Measurements from ENCODE around the gene TOMM34. TPM values are rescaled to one million over a fixed set of nuclear protein-coding genes. Genes with fewer than 3 reads are reported as not detected.

TOMM34 gene
- polyA plus RNA-seq, 3 donors from 2014 or later, result 13.4 to 30.0 (median 24.8) TPM

DNA sequence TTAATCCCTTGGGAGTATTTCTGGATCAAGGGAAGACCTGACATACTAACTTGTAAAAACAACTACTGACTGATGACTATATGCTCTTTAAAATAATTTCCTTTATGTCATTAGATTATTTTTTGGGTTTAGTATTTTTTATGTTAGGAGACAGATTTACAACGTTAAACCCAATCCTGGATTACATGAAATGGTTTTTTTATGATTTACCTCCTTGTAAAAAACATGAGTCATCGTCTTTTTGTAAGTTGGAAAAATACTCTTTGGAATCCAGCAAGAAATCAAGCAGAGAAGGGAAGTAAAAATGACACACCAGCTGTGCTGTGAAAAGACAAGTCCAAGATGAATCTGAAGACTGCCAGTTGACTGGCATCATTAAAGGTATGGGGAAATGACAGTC is 12.9 kb upstream of the TOMM34 start:
- Mint-ChIP-seq H3K4me3 (peak overlapping the region in 2 of 5 donors; percentile 25 to 45), H3K27ac (peak overlapping the region; percentile 73 to 96 (median 82)), H3K9me3 (no peaks in the 10 kb centered on the region), H3K4me1 (peaks cover 74 to 100% of the 10 kb centered on the region in 2 donors), H3K36me3 (peaks cover 32 to 46% (median 35%) of the 10 kb centered on the region in 3 donors), H3K27me3 (ENCODE audit: low read depth in 3 of 3) (peaks cover 0 to 2% (median 0%) of the 10 kb centered on the region in 3 donors)
- no peak for DNase-seq

DNA sequence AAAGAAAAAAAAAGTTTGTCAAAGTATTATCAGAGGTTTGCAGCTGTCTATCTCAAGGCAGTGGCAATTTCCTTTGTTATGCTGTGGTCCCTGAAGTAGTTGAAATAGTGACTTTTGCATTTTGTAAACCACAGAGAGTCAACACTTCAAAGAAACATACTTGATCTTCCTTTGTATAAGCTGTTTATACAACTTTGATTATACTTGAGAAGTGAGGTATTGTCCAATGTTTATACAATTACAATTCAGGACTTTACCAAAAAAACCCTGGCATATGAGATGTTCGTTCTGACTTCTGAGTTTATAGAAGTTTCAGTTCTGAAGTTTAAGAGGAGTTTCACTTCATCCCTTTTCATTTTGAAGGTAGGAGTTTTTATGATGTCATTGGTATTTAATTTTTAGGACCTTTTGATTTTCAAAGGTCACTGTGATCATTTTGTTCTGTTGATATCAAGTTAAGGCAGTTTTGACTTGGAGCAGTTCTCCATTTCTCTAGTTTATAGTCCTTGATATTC is 10.1 kb upstream of the TOMM34 start:
- H3K4me1 Mint-ChIP-seq, result peaks cover 70 to 92% of the 10 kb centered on the region in 2 donors
- no peaks in the 10 kb centered on the region for H3K9me3 Mint-ChIP-seq
- peak overlapping the region; percentile 79 to 99 (median 96) for H3K4me3 Mint-ChIP-seq
- peak; percentile 57 to 68 (median 58) for DNase-seq
- peaks cover 13 to 23% (median 14%) of the 10 kb centered on the region in 3 donors for H3K27me3 Mint-ChIP-seq (ENCODE audit: low read depth in 3 of 3)
- peaks cover 22 to 33% (median 26%) of the 10 kb centered on the region in 3 donors for H3K36me3 Mint-ChIP-seq
- peak overlapping the region; percentile 94 to 98 (median 96) for H3K27ac Mint-ChIP-seq

DNA sequence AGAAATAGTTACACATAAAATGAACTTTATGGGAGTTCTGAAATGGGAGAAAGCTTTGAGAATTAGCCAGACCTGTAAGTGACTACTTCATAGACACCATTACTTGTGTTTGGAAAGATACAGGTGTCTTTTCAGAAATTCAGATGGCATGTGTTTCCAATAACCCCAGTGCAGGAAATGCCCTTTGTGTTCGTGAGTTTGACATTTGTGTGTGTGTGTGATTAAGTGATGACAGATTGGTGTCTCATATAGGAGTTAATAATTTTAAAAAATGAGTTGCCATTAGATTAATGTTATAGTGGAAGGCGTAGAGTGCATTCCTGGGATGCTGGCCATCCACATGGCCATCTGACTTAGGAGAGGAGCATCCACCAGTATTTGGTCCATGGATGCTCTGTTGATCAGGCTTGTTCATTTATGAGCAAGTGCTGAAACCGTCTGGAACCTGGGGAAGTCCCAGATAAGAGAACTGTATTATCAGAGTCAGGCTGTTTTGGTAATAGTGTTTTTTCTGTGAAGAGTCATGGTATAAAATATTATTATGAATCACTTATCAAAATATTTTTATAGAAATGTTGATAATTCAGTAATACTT is 9.2 kb upstream of the TOMM34 start:
- no peaks in the 10 kb centered on the region for H3K9me3 Mint-ChIP-seq
- peak overlapping the region; percentile 94 to 98 (median 96) for H3K27ac Mint-ChIP-seq
- peaks cover 15 to 24% (median 18%) of the 10 kb centered on the region in 3 donors for H3K36me3 Mint-ChIP-seq
- H3K4me1 Mint-ChIP-seq, result peaks cover 67 to 86% of the 10 kb centered on the region in 2 donors
- DNase-seq, result no peak
- peak overlapping the region; percentile 93 to 99 (median 96) for H3K4me3 Mint-ChIP-seq
- peaks cover 13 to 23% (median 14%) of the 10 kb centered on the region in 3 donors for H3K27me3 Mint-ChIP-seq (ENCODE audit: low read depth in 3 of 3)

DNA sequence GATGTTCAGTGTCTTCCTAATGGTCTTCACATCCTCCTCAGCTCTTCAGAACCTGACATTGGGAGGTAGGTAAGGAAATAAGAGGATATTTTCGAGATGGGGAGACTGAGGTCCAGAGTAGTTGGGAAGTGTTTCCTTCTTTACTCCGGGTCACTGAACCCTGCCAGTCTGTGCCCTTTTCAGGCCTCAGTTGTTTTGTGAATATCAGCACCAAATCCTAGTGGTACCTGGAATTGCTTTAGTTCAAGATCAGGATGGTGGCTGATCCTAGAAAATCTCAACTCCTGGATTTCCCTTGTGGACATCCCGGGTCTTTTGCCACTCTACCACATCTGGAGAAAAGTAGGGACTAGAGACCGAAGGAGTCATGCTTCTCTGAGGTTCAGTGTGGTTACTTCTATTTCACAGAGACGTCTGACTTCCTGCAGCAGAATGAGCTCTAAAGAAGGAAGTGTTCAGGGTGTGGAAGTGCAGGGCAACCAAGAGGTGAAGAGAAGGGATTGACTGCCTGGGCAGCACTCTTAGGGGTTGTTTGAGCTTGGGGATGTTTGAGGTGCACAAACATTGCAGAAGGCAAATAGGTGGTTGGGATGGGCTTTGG is 7.1 kb upstream of the TOMM34 start:
- H3K4me3 Mint-ChIP-seq, result peak overlapping the region; percentile 93 to 99 (median 96)
- peak overlapping the region; percentile 94 to 98 (median 96) for H3K27ac Mint-ChIP-seq
- no peaks in the 10 kb centered on the region for H3K9me3 Mint-ChIP-seq
- DNase-seq, result peak; percentile 62 to 64 (median 63)
- peaks cover 55 to 65% of the 10 kb centered on the region in 2 donors for H3K4me1 Mint-ChIP-seq
- H3K36me3 Mint-ChIP-seq, result peaks cover 5 to 8% (median 6%) of the 10 kb centered on the region in 3 donors
- H3K27me3 Mint-ChIP-seq (ENCODE audit: low read depth in 3 of 3), result peaks cover 13 to 23% (median 14%) of the 10 kb centered on the region in 3 donors

DNA sequence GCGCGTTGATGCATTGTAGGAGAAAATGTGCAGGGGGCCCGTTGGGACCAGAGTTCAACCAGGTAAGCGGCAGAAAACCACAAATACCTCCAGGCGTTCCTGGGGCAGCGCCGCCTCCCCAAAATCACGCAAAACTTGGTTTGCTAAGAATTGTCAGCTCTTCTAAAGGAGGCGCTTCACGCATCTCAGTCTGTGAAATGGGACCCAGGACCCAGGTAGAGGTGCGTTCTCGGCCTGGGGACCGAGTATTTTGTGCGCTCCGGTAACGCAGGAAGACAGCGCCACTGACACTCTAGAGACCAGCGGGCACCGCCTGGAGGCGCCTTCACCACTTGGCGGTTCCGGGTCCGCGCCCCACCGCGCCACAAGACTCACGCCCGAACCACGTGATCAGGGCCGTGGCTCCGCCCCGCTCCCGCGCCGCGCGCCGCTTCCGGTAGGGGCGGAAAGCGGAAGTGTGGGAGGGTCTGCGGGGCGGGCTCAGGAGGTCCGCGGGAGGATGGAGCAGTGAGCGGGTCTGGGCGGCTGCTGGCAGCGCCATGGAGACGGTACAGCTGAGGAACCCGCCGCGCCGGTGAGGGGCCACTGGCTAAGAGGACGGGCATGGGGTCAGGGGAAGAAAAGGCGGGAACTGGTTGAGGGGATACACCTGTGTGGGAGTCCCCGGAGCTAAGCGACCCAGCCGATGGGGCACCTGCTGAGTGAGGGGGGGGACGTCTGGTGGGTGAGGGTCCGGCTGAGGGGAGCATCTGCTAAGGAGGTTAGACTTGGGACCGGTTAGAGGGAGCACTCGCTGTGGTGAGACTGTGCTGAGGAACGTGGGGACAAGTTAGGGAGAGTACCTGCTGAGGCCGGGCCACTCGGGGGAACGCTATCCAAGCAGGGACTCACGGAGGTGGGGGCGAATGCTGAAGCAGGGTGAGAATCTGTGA is 6.1 kb upstream of the TOMM34 start, which contains the start of gene STK4:
Gene STK4 (plus strand): TSS at position 483 of the 932 bp plus-strand sequence. CDS start 57 bp downstream, at position 540.
- peaks cover 13 to 23% (median 14%) of the 10 kb centered on the region in 3 donors for H3K27me3 Mint-ChIP-seq (ENCODE audit: low read depth in 3 of 3)
- H3K36me3 Mint-ChIP-seq, result peaks cover 5 to 8% (median 6%) of the 10 kb centered on the region in 3 donors
- H3K9me3 Mint-ChIP-seq, result no peaks in the 10 kb centered on the region
- peaks cover 47 to 55% of the 10 kb centered on the region in 2 donors for H3K4me1 Mint-ChIP-seq
- H3K4me3 Mint-ChIP-seq, result peak within 1 kb of the TSS; percentile 93 to 99 (median 96)
- peak; percentile 96 for DNase-seq
- H3K27ac Mint-ChIP-seq, result peak within 1 kb of the TSS; percentile 94 to 98 (median 96)

DNA sequence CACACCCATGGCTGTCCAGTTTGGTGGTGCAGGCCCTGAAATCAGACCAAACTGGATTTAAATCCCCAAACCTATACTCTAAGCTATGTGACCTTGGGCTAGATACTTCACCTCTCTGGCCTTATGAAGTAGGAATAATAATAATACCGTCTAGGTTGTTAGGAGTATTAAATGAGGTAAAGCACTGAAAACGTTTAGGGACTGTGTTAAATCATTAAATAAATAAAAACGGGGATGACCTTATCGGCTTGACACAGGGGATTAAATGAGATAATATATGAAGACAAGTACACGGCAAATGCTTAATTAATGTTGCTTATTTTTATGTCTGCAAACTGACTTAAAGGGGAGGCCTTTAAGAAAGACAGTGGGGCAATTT is 5.4 kb upstream of the TOMM34 start:
- Mint-ChIP-seq H3K9me3 (no peaks in the 10 kb centered on the region), H3K36me3 (peaks cover 5 to 8% (median 6%) of the 10 kb centered on the region in 3 donors), H3K27ac (peak overlapping the region; percentile 94 to 98 (median 96)), H3K4me3 (peak overlapping the region; percentile 93 to 99 (median 96)), H3K27me3 (ENCODE audit: low read depth in 3 of 3) (peaks cover 13 to 23% (median 13%) of the 10 kb centered on the region in 3 donors), H3K4me1 (peaks cover 43 to 53% of the 10 kb centered on the region in 2 donors)
- no peak for DNase-seq

DNA sequence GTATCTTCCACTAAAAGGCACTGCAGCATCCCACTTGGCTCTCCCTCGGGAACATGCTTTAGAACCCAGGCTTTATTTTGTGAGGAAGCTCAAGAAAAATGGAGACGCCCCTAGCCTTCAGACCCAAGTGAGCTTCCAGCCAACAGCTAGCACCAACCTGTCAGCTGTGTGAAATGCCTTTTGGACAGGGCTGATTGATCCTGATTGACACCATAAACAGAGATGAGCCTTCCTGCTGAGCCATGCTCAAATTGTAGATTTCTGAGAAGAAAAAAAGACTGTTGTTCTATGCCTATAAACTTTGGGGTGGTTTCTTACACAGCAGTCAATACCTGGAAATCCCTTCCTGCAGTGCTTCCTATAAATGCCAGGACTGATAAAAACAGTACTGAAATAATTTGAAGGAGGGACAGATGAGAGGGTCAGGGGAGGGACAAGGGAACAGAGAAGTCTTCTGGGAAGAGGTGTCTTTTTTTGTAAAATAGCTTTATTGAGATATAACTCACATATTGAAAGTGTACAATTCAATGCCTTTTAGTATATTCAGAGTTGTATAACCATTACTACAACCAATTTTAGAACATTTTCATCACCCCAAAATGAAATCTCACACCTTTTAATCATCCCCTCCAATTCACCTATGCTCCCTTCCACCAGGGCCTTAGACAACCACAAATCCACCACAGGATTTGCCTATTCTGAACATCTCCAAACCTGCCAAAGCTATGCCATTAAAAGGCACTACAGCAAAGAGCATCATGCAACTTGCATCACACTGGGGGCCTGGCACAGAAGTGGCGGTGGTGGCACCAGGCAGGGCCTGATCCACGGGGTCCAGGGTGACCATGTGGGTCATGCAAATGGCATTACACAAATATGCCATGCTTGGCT is 3.4 kb upstream of the TOMM34 start:
- no peaks in the 10 kb centered on the region for H3K9me3 Mint-ChIP-seq
- DNase-seq, result no peak
- H3K4me1 Mint-ChIP-seq, result peaks cover 38 to 51% of the 10 kb centered on the region in 2 donors
- peak overlapping the region in 1 of 5 donors; percentile 25 for H3K4me3 Mint-ChIP-seq
- peaks cover 13 to 25% (median 14%) of the 10 kb centered on the region in 3 donors for H3K27me3 Mint-ChIP-seq (ENCODE audit: low read depth in 3 of 3)
- peaks cover 3 to 6% (median 5%) of the 10 kb centered on the region in 3 donors for H3K36me3 Mint-ChIP-seq
- peak overlapping the region in 1 of 6 donors; percentile 26 for H3K27ac Mint-ChIP-seq

DNA sequence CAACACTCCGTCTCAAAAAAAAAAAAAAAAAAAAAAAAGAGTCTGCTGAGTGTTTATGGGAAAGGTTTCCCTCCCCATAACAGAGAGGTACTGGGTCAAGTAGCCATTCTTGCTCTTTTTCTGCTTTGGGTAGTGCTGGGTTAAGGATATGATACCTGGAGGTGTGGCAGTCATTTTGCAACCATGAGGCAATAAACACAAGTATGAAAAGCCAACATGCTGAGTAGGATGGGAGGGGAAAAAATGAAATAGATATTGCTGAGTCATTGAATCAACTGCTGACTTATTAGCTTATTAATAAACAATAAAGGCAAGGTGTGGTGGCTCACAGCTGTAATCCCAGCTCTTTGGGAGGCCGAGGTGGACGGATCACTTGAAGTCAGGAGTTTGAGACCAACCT is 2.3 kb upstream of the TOMM34 start:
- Mint-ChIP-seq H3K4me3 (no peak overlapping the region), H3K27me3 (ENCODE audit: low read depth in 3 of 3) (peaks cover 12 to 24% (median 13%) of the 10 kb centered on the region in 3 donors), H3K27ac (no peak overlapping the region), H3K9me3 (no peaks in the 10 kb centered on the region), H3K36me3 (peaks cover 0 to 2% (median under 1%) of the 10 kb centered on the region in 3 donors), H3K4me1 (peaks cover 34 to 50% of the 10 kb centered on the region in 2 donors)
- no peak for DNase-seq

DNA sequence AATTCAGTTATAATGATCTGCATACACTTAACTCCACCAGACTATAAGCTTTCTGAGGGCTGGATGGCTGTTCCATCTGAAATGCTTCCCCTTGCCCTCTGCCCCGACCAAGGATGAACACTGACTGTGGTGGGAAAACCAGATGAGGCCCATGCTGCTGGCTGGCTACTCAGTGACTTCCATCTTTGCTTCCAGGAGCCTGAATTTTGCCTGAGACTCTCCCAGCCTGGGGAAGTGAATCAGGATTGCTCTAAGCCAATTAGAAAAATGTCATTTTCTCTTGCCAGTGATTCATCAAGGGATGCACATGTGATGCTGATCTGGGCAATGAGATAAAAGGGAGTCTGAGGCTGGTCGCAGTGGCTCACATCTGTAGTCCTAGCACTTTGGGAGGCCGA is 1.7 kb upstream of the TOMM34 start:
- Mint-ChIP-seq H3K27ac (peak overlapping the region in 1 of 6 donors; percentile 22), H3K27me3 (ENCODE audit: low read depth in 3 of 3) (peaks cover 8 to 18% (median 8%) of the 10 kb centered on the region in 3 donors), H3K4me3 (peak overlapping the region in 2 of 5 donors; percentile 25 to 26), H3K9me3 (no peaks in the 10 kb centered on the region), H3K36me3 (no peaks in the 10 kb centered on the region), H3K4me1 (peaks cover 32 to 45% of the 10 kb centered on the region in 2 donors)
- no peak for DNase-seq

DNA sequence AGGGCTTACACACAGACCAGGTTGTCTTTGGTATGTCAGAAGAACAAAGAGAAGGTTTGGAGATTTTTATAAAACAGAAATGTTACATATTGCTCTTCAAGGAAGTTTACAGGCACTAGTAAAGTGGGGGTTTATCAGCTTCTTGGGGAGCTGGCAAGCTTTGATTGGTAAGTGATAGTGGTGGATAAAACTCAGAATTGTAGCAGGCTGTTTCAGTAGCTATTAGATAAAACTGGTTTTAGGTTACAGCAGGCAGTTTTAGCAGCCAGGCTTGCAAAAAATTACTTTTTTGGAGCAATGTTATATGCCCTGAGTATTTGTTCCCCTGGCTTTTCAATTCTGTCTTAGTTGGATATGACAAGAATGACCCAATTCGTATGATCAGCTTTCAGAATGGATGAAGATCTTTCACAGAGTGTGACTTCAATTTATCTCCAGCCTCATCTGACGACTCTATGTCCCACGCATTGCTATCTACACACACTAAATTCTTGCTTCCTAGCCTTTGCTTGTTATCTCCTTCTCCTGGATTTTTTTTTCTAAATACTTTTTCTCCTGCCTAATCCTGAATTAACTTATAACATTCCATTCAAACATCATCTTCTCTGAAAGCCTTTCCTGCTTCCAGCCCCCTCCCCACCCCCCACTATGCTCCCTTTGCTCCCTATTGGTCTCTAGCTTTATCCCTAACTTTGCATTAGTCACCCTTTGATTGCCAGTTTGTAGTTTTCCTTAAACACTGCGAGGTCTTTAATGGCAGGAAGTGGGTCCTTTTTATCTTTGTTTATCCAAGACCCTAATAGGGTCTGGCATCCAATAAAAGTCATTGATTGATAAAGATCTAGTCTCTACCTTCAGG is 1.0 kb upstream of the TOMM34 start:
- peaks cover 2 to 12% (median 4%) of the 10 kb centered on the region in 3 donors for H3K27me3 Mint-ChIP-seq (ENCODE audit: low read depth in 3 of 3)
- DNase-seq, result no peak
- H3K27ac Mint-ChIP-seq, result peak overlapping the region in 4 of 6 donors; percentile 34 to 87 (median 64)
- H3K9me3 Mint-ChIP-seq, result no peaks in the 10 kb centered on the region
- H3K36me3 Mint-ChIP-seq, result no peaks in the 10 kb centered on the region
- H3K4me1 Mint-ChIP-seq, result peaks cover 32 to 45% of the 10 kb centered on the region in 2 donors
- peak overlapping the region in 4 of 5 donors; percentile 54 to 97 (median 96) for H3K4me3 Mint-ChIP-seq

DNA sequence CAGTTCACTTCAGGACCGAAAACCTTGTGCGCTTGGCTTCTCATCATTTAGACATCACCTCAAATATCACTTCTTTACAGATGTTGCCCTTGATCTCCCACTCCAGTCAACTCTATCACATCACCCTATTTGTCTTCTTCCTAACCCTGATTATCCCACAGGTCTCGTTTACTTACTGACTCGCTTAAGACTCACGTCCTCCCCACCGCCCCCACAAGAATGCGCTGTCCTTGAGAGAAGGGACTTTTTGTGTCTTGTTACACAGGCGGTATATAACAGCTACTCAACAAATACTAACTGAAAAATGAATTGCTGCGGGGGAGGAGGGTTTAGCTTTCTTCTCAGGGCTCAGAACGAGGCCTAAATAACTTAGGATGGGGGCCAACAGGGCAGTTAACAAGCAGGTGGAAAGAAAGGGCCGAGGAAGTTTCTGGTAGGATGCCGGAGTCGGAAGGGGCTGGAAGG is 527 bp downstream of the TOMM34 start:
- H3K4me3 Mint-ChIP-seq, result peak overlapping the region; percentile 94 to 99 (median 97)
- H3K9me3 Mint-ChIP-seq, result no peaks in the 10 kb centered on the region
- DNase-seq, result peak; percentile 32 to 39 (median 38)
- peak overlapping the region; percentile 81 to 95 (median 94) for H3K27ac Mint-ChIP-seq
- H3K27me3 Mint-ChIP-seq (ENCODE audit: low read depth in 3 of 3), result peaks cover 0 to 2% (median 2%) of the 10 kb centered on the region in 3 donors
- peaks cover 22 to 34% of the 10 kb centered on the region in 2 donors for H3K4me1 Mint-ChIP-seq
- peaks cover 4 to 12% (median 12%) of the 10 kb centered on the region in 3 donors for H3K36me3 Mint-ChIP-seq

All from immature natural killer cell (primary cell).